NT2/D1 (cell line): ENCODE results near the gene LARGE1.
"Not testable (repeated sequence)": the region's sequence is repeated elsewhere in the genome, so short reads cannot be mapped to it uniquely, and the experiment has no call there.

ENCODE experiments used
- DNase-seq: peaks from one replicate; pipeline ENCODE4 v3.0.0-alpha.2; 2011; ENCODE audit warnings: low read depth, low spot score
- H3K27me3 ChIP-seq: 2 replicates; pipeline ENCODE4 v1.6.0; 2011; ENCODE audit warnings: mild to moderate bottlenecking; ENCODE audit not compliant: insufficient read length, insufficient read depth
- H3K36me3 ChIP-seq: 2 replicates; pipeline ENCODE4 v1.6.1; 2011; ENCODE audit warnings: mild to moderate bottlenecking, low read length, mixed read lengths; ENCODE audit not compliant: insufficient read depth, insufficient read length
- H3K4me1 ChIP-seq: 2 replicates; pipeline ENCODE4 v1.5.1; 2011; ENCODE audit not compliant: insufficient read depth, insufficient read length
- H3K4me3 ChIP-seq: 2 replicates; pipeline ENCODE4 v1.5.1; 2011; ENCODE audit warnings: low read depth; ENCODE audit not compliant: insufficient read length
- H3K9ac ChIP-seq: 2 replicates; pipeline ENCODE4 v1.6.0; 2011; ENCODE audit warnings: low read depth; ENCODE audit not compliant: insufficient read length
- H3K9me3 ChIP-seq: 2 replicates; pipeline ENCODE4 v1.5.1; 2011; ENCODE audit warnings: mild to moderate bottlenecking, low read length; ENCODE audit not compliant: insufficient read depth
- SUZ12 ChIP-seq: IDR thresholded peaks from 2 replicates; pipeline ENCODE4 v1.6.1; 2011; ENCODE audit not compliant: insufficient read length, insufficient read depth; ENCODE audit errors: extremely low read depth
- YY1 ChIP-seq: IDR thresholded peaks from 2 replicates; pipeline ENCODE4 v1.6.1; 2011; ENCODE audit not compliant: insufficient read length, insufficient read depth
- ZNF274 ChIP-seq: IDR thresholded peaks from 2 replicates; pipeline ENCODE4 v1.6.1; 2011; ENCODE audit warnings: mild to moderate bottlenecking, low read depth, low read length

The LARGE1 gene

GRCh38 chr22:33467620-33468095 lies 452.6 kb downstream of the LARGE1 start:
- Histone ChIP-seq H3K36me3 (no peaks in the 10 kb centered on the region), H3K9ac (no peak overlapping the region), H3K4me1 (no peaks in the 10 kb centered on the region), H3K4me3 (no peak overlapping the region), H3K9me3 (no peaks in the 10 kb centered on the region), H3K27me3 (no peaks in the 10 kb centered on the region)
- DNase-seq = no peak
- no peak for TF ChIP-seq ZNF274
- TF ChIP-seq SUZ12 = no peak
- no peak for TF ChIP-seq YY1

- no peak for DNase-seq
- 0 out of 2 replicates have a peak, but pooled peaks cover under 1% of the 10 kb centered on the region for H3K9me3 ChIP-seq
- no peaks in the 10 kb centered on the region for H3K27me3 ChIP-seq
- H3K36me3 ChIP-seq = no peaks in the 10 kb centered on the region
- no peak overlapping the region for H3K4me3 ChIP-seq
- TF ChIP-seq YY1 (no peak), SUZ12 (no peak), ZNF274 (no peak)
- no peaks in the 10 kb centered on the region for H3K4me1 ChIP-seq
- H3K9ac ChIP-seq = no peak overlapping the region
These were observed 453.2 kb downstream of the LARGE1 start for GRCh38 chr22:33467080-33467479.

- Histone ChIP-seq H3K4me1 (no peaks in the 10 kb centered on the region), H3K4me3 (no peak overlapping the region), H3K9me3 (0 out of 2 replicates have a peak, but pooled peaks cover 5% of the 10 kb centered on the region), H3K9ac (no peak overlapping the region), H3K36me3 (no peaks in the 10 kb centered on the region), H3K27me3 (no peaks in the 10 kb centered on the region)
- TF ChIP-seq ZNF274 = no peak
- no peak for TF ChIP-seq YY1
- no peak for TF ChIP-seq SUZ12
- no peak for DNase-seq
These were observed 454.7 kb downstream of the LARGE1 start for GRCh38 chr22:33465554-33465953.

- Histone ChIP-seq H3K36me3 (no peaks in the 10 kb centered on the region), H3K9me3 (0 out of 2 replicates have a peak, but pooled peaks cover 5% of the 10 kb centered on the region), H3K4me3 (no peak overlapping the region), H3K4me1 (no peaks in the 10 kb centered on the region), H3K27me3 (no peaks in the 10 kb centered on the region), H3K9ac (no peak overlapping the region)
- no peak for DNase-seq
- no peak for TF ChIP-seq SUZ12
- no peak for TF ChIP-seq YY1
- TF ChIP-seq ZNF274 = no peak
These were observed 455.6 kb downstream of the LARGE1 start for GRCh38 chr22:33464698-33465097.

- no peak for DNase-seq
- Histone ChIP-seq H3K36me3 (no peaks in the 10 kb centered on the region), H3K9me3 (0 out of 2 replicates have a peak, but pooled peaks cover 5% of the 10 kb centered on the region), H3K4me3 (no peak overlapping the region), H3K4me1 (no peaks in the 10 kb centered on the region), H3K9ac (no peak overlapping the region), H3K27me3 (no peaks in the 10 kb centered on the region)
- TF ChIP-seq YY1 (no peak), ZNF274 (no peak), SUZ12 (no peak)
These were observed 458.4 kb downstream of the LARGE1 start for GRCh38 chr22:33461698-33462434.

- H3K36me3 ChIP-seq, H3K4me1 ChIP-seq, H3K9ac ChIP-seq, DNase-seq, H3K27me3 ChIP-seq, H3K9me3 ChIP-seq, H3K4me3 ChIP-seq: not testable (repeated sequence)
These were observed 459.0 kb downstream of the LARGE1 start for GRCh38 chr22:33461245-33461644.

GRCh38 chr22:33459137-33459536 lies 461.1 kb downstream of the LARGE1 start:
- no peak overlapping the region for H3K9ac ChIP-seq
- DNase-seq = no peak
- H3K4me1 ChIP-seq = peaks cover 1% of the 10 kb centered on the region
- H3K9me3 ChIP-seq = 0 out of 2 replicates have a peak, but pooled peaks cover 5% of the 10 kb centered on the region
- H3K4me3 ChIP-seq = no peak overlapping the region
- no peaks in the 10 kb centered on the region for H3K27me3 ChIP-seq
- H3K36me3 ChIP-seq = no peaks in the 10 kb centered on the region
- no peak for TF ChIP-seq SUZ12
- no peak for TF ChIP-seq ZNF274
- TF ChIP-seq YY1 = no peak

GRCh38 chr22:33456511-33456910 lies 463.8 kb downstream of the LARGE1 start:
- DNase-seq = no peak
- Histone ChIP-seq H3K4me1 (peaks cover 1% of the 10 kb centered on the region), H3K27me3 (no peaks in the 10 kb centered on the region), H3K36me3 (no peaks in the 10 kb centered on the region), H3K9me3 (no peaks in the 10 kb centered on the region), H3K9ac (no peak overlapping the region), H3K4me3 (no peak overlapping the region)
- no peak for TF ChIP-seq ZNF274
- TF ChIP-seq YY1 = no peak
- no peak for TF ChIP-seq SUZ12
